GM12878 (cell line): Measurements from ENCODE around the gene CHL1. TPM values are rescaled to one million over a fixed set of nuclear protein-coding genes. Genes with fewer than 3 reads are reported as not detected.

Experiments used
- ATAC-seq: fragments of 200-7000 bp; cut with Tn5 transposase; 3 replicates; pipeline ENCODE4 v1.9.1; 2020; ENCODE audit warnings: mild to moderate bottlenecking, moderate library complexity
- BruUV-seq: library from RNA; stranded (reverse); fragments of 400-500 nt; replicated peaks from 2 replicates; lab custom pipeline; 2021; lab: Mats Ljungman, UMichigan
- CTCF ChIA-PET: fragments of 300-600 bp; sonication (Branson Sonifier 250); formaldehyde crosslinking; extraction: SDS; loops from one replicate; lab custom pipeline; 2021; ENCODE audit warnings: inconsistent platforms; lab: Yijun Ruan, JAX
- POLR2A ChIA-PET: fragments of 350-600 bp; formaldehyde crosslinking; extraction: SDS; loops from one replicate; lab custom pipeline; 2021; ENCODE audit warnings: inconsistent platforms; lab: Charles Lee
- RAD21 ChIA-PET: fragments of 300-600 bp; sonication (Branson Sonifier 250); formaldehyde crosslinking; loops from one replicate; lab custom pipeline; 2023; ENCODE audit warnings: antibody characterized with exemption; ENCODE audit not compliant: unreplicated experiment; lab: Charles Lee
- SMC1A ChIA-PET: fragments of 300-600 bp; sonication (Branson Sonifier 250); formaldehyde crosslinking; loops from one replicate; lab custom pipeline; 2023; ENCODE audit not compliant: unreplicated experiment, uncharacterized antibody; lab: Charles Lee
- DNase-seq: peaks from one replicate; pipeline ENCODE4 v3.0.0-alpha.2; 2011; ENCODE audit warnings: low read depth, low spot score
- FAIRE-seq: peaks from 3 replicates; lab custom pipeline; 2011; peaks lifted over from hg19 to GRCh38; lab: Jason Lieb, UNC
- H2AFZ ChIP-seq: 2 replicates; pipeline ENCODE4 v1.6.0; 2011; ENCODE audit warnings: low read depth, low read length, control low read depth; ENCODE audit not compliant: control insufficient read depth
- H3K27ac ChIP-seq: 2 replicates; pipeline ENCODE4 v1.5.1; 2011; ENCODE audit warnings: control low read depth; ENCODE audit not compliant: control insufficient read depth, insufficient read depth
- H3K27me3 ChIP-seq, 2 experiments: replicated peaks in 1 of 2; 2 replicates each; pipeline versions ENCODE4 v1.6.0 to v1.6.1; 2011; ENCODE audit warnings: low read length in 1 of 2; ENCODE audit not compliant: control insufficient read depth in 2 of 2, insufficient read depth in 2 of 2
- H3K36me3 ChIP-seq, 2 experiments: 2 replicates each; pipeline ENCODE4 v1.5.1; 2011; ENCODE audit warnings: low read length in 1 of 2; ENCODE audit not compliant: control insufficient read depth in 2 of 2, insufficient read depth in 2 of 2
- H3K4me1 ChIP-seq: 2 replicates; pipeline ENCODE4 v1.6.1; 2011; ENCODE audit warnings: mild to moderate bottlenecking, low read length, moderate library complexity, mixed read lengths; ENCODE audit not compliant: control insufficient read depth, insufficient read depth
- H3K4me2 ChIP-seq: 2 replicates; pipeline ENCODE4 v1.6.0; 2011; ENCODE audit warnings: control low read depth; ENCODE audit not compliant: control insufficient read depth, insufficient read depth
- H3K4me3 ChIP-seq: fragments of 200-600 bp; sonication (generic); 2 replicates; pipeline ENCODE4 v1.5.1; 2016
- H3K79me2 ChIP-seq: 2 replicates; pipeline ENCODE4 v1.6.0; 2011; ENCODE audit warnings: low read length; ENCODE audit not compliant: control insufficient read depth, insufficient read depth
- H3K9ac ChIP-seq: 2 replicates; pipeline ENCODE4 v1.8.0; 2011; ENCODE audit warnings: low read length, control low read depth, mixed read lengths; ENCODE audit not compliant: control insufficient read depth, insufficient read depth
- H3K9me3 ChIP-seq: replicated peaks from 3 replicates; pipeline ENCODE4 v1.5.1; 2011; ENCODE audit warnings: mild to moderate bottlenecking, low read length; ENCODE audit not compliant: control insufficient read depth, insufficient read depth
- H4K20me1 ChIP-seq: 2 replicates; pipeline ENCODE4 v1.6.0; 2011; ENCODE audit not compliant: control insufficient read depth, insufficient read depth
- CUX1 ChIP-seq: IDR thresholded peaks from 2 replicates; pipeline ENCODE4 v1.6.1; 2012; ENCODE audit warnings: improper control_type of control experiment, low read depth, low read length; ENCODE audit not compliant: insufficient replicate concordance
- DPF2 ChIP-seq: fragments of 450-650 bp; IDR thresholded peaks from 2 replicates; pipeline ENCODE4 v1.6.1; 2017; ENCODE audit warnings: mild to moderate bottlenecking
- FOS ChIP-seq: IDR thresholded peaks from 3 replicates; pipeline ENCODE4 v1.6.1; 2011; ENCODE audit warnings: borderline replicate concordance; ENCODE audit not compliant: insufficient read length; ENCODE audit errors: extremely low read depth
- HDAC6 ChIP-seq: fragments of 200-600 bp; sonication (generic); IDR thresholded peaks from one replicate; pipeline ENCODE4 v1.8.0; 2017; ENCODE audit warnings: antibody characterized with exemption; ENCODE audit not compliant: unreplicated experiment
- KLF5 ChIP-seq: fragments of 450-650 bp; IDR thresholded peaks from 2 replicates; pipeline ENCODE4 v1.6.1; 2014; ENCODE audit warnings: mild to moderate bottlenecking; ENCODE audit not compliant: partially characterized antibody
- MTA3 ChIP-seq: IDR thresholded peaks from 2 replicates; pipeline ENCODE4 v1.6.1; 2012; ENCODE audit warnings: low read length, inconsistent platforms, borderline replicate concordance
- POU2F2 ChIP-seq: IDR thresholded peaks from 3 replicates; pipeline ENCODE4 v1.6.1; 2011; ENCODE audit warnings: low read depth, mild to moderate bottlenecking, low read length, borderline replicate concordance
- SMAD1 ChIP-seq: fragments of 450-650 bp; IDR thresholded peaks from 2 replicates; pipeline ENCODE4 v1.6.1; 2018; ENCODE audit warnings: mild to moderate bottlenecking, low read depth; ENCODE audit not compliant: partially characterized antibody
- STAT1 ChIP-seq: fragments of 450-650 bp; conservative IDR thresholded peaks from 2 replicates; pipeline ENCODE4 v1.6.1; 2014; ENCODE audit warnings: antibody characterized with exemption, mild to moderate bottlenecking
- YY1 ChIP-seq: IDR thresholded peaks from 2 replicates; pipeline ENCODE4 v1.6.1; 2011; ENCODE audit warnings: low read depth, mild to moderate bottlenecking, low read length
- ZNF24 ChIP-seq: fragments of 450-650 bp; IDR thresholded peaks from 2 replicates; pipeline ENCODE4 v1.6.1; 2017; ENCODE audit warnings: antibody characterized with exemption, mild to moderate bottlenecking
- WGBS: methylation state at CpG from one replicate; pipeline ENCODE4 v1.1.6; 2016; ENCODE audit warnings: low lambda C conversion rate; ENCODE audit not compliant: insufficient replicate concordance, insufficient coverage; ENCODE audit errors: missing lambda C conversion rate; 5-methylcytosine and 5-hydroxymethylcytosine counted together
- in situ Hi-C: fragments of 300-500 bp; cut with MboI; formaldehyde crosslinking; loops from 9 replicates; pipeline ENCODE4 v1.14.3; 2018; ENCODE audit warnings: mixed read lengths
- intact Hi-C: fragments of 100-400 bp; cut with micrococcal nuclease; formaldehyde crosslinking; loops from one replicate; pipeline ENCODE4 v1.14.2; 2022; ENCODE audit not compliant: unreplicated experiment
- polyA plus RNA-seq, 11 experiments: library from polyadenylated mRNA; depleted of rRNA in 4 of 11; unstranded in 6 of 11; stranded (reverse) in 5 of 11; fragments of >200 nt; fragmentation: Nextera tagmentation in 4 of 11; fragmentation: Illumina TruSeq in 1 of 11; extraction: Ambion mirVana in 4 of 11; extraction: Trizol in 1 of 11; gene quantifications; 1 replicate in 1 of 11; 2 replicates in 10 of 11; pipeline versions ENCODE4 v1.2.1 to v1.2.3, GENCODE V29; 2011 to 2016; ENCODE audit warnings: inconsistent platforms in 2 of 11, missing spikeins in 2 of 11, low read depth in 1 of 11
- total RNA-seq, 4 experiments: library from RNA; depleted of rRNA in 3 of 4; stranded (reverse); fragments of >200 nt in 3 of 4; fragmentation: Illumina TruSeq in 1 of 4; extraction: Trizol in 1 of 4; gene quantifications; 2 replicates each; pipeline versions ENCODE4 v1.2.1 to v1.2.3, GENCODE V29; 2013 to 2021

The CHL1 gene
- total and polyA plus RNA-seq, 10 of the 15 experiments (the other 5 are each of a cell fraction or from before 2014, with no cell fraction given): 0.71 to 30.4 (median 1.8) TPM

- intact Hi-C loops: no loop called here
- POLR2A ChIA-PET: interaction anchor here (1.1 kb wide), 1 partner anchor 9 kb away, joined by 4 read pairs; no protein-coding TSS in a partner anchor
Observed at GRCh38 chr3:184976-185375, 11.6 kb upstream of the CHL1 start.

GRCh38 chr3:192215-192929 is 4.2 kb upstream of the CHL1 start:
- WGBS: 74% methylated on average over 11 of the region's 25 CpGs
- ChIA-PET POLR2A (no interaction called here), SMC1A (interaction anchor here (3.5 to 3.6 kb wide), 2 partner anchors 8 to 161 kb away, joined by 40 to 48 read pairs; no protein-coding TSS in a partner anchor), RAD21 (no interaction called here), CTCF (interaction anchor here (1.2 to 3.5 kb wide), 3 partner anchors 19 to 162 kb away, joined by 3 to 30 read pairs (median 3); no protein-coding TSS in a partner anchor)
- H3K27me3 ChIP-seq: peaks cover 0 to 4% of the 10 kb centered on the region in 2 experiments; a peak in 1 of 4 replicates
- H4K20me1 ChIP-seq: no peaks in the 10 kb centered on the region
- no peaks in the 10 kb centered on the region for H3K4me1 ChIP-seq
- intact Hi-C loops: no loop called here
- H2AFZ ChIP-seq: no peak overlapping the region
- DNase-seq: no peak
- no peaks in the 10 kb centered on the region for H3K36me3 ChIP-seq
- BruUV-seq: no TSS peak
- in situ Hi-C loops: no loop called here
- no peaks in the 10 kb centered on the region for H3K79me2 ChIP-seq
- no peak overlapping the region for H3K4me2 ChIP-seq
- no peak overlapping the region for H3K9ac ChIP-seq
- FAIRE-seq: no peak
- no peak overlapping the region for H3K4me3 ChIP-seq
- no peak for ATAC-seq
- no peak overlapping the region for H3K27ac ChIP-seq
- no peaks in the 10 kb centered on the region for H3K9me3 ChIP-seq
- TF ChIP-seq HDAC6: no peak
- no peak for TF ChIP-seq POU2F2
- no peak for TF ChIP-seq FOS
- no peak for TF ChIP-seq CUX1
- no peak for TF ChIP-seq ZNF24
- TF ChIP-seq SMAD1: no peak

More at GRCh38 chr3:184976-185375, 11.6 kb upstream of the CHL1 start:
- no peaks in the 10 kb centered on the region for H3K9me3 ChIP-seq
- H3K4me2 ChIP-seq: no peak overlapping the region
- H3K9ac ChIP-seq: no peak overlapping the region
- no peaks in the 10 kb centered on the region for H3K36me3 ChIP-seq
- no peaks in the 10 kb centered on the region for H3K4me1 ChIP-seq
- in situ Hi-C loops: no loop called here
- RAD21 ChIA-PET: interaction anchor here (0.6 to 2.0 kb wide), 2 partner anchors 10 to 169 kb away, joined by 3 to 13 read pairs; no protein-coding TSS in a partner anchor
- H3K27me3 ChIP-seq: no peaks in the 10 kb centered on the region
- no peak overlapping the region for H3K27ac ChIP-seq
- 28% methylated on average over 3 of the region's 3 CpGs for WGBS
- H3K4me3 ChIP-seq: no peak overlapping the region
- no peak for ATAC-seq
- no peak for TF ChIP-seq DPF2
- TF ChIP-seq MTA3: no peak
- TF ChIP-seq STAT1: no peak
- no peak for TF ChIP-seq KLF5
- TF ChIP-seq YY1: no peak
- no peaks in the 10 kb centered on the region for H3K79me2 ChIP-seq
- H4K20me1 ChIP-seq: no peaks in the 10 kb centered on the region
- SMC1A ChIA-PET: interaction anchor here (1.0 to 3.8 kb wide), 8 partner anchors 9 to 169 kb away, joined by 3 to 48 read pairs (median 6); no protein-coding TSS in a partner anchor
- no peak overlapping the region for H2AFZ ChIP-seq
- FAIRE-seq: no peak
- no TSS peak for BruUV-seq
- CTCF ChIA-PET: interaction anchor here (1.1 to 3.3 kb wide), 7 partner anchors 9 to 169 kb away, joined by 3 to 25 read pairs (median 4); no protein-coding TSS in a partner anchor
- no peak for DNase-seq
